Ramos (cell line): ENCODE data around the gene PM20D1.
"Not testable (repeated sequence)": the region's sequence is repeated elsewhere in the genome, so short reads cannot be mapped to it uniquely, and the experiment has no call there.

Experiments
- in situ Hi-C: fragments of 300-500 bp; cut with MboI; formaldehyde crosslinking; loops from one replicate; pipeline ENCODE4 v1.14.3; 2022; ENCODE audit warnings: low sequenced_read_pairs; ENCODE audit not compliant: unreplicated experiment

Gene PM20D1

DNA sequence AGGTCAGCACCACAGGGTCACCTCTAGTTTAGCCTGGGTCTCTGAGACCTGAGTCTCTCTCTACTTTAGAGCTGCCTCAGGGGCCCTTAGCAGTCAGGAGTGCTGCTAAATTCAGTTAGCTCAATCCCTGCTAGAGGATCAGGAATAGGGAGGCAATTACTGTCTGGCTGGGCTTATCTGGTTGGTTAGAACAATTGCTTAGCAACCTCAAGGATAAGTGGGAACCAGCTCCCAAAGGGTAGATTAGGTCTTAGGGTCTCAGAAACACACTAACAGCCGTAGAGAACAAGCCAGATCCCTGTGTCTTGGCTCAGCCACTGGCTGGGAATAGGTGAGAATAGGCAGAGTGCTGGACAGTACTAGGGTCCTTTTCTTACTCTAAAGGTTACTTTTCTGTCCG, 7.7 kb downstream of the PM20D1 start:
- in situ Hi-C loops = no loop called here

DNA sequence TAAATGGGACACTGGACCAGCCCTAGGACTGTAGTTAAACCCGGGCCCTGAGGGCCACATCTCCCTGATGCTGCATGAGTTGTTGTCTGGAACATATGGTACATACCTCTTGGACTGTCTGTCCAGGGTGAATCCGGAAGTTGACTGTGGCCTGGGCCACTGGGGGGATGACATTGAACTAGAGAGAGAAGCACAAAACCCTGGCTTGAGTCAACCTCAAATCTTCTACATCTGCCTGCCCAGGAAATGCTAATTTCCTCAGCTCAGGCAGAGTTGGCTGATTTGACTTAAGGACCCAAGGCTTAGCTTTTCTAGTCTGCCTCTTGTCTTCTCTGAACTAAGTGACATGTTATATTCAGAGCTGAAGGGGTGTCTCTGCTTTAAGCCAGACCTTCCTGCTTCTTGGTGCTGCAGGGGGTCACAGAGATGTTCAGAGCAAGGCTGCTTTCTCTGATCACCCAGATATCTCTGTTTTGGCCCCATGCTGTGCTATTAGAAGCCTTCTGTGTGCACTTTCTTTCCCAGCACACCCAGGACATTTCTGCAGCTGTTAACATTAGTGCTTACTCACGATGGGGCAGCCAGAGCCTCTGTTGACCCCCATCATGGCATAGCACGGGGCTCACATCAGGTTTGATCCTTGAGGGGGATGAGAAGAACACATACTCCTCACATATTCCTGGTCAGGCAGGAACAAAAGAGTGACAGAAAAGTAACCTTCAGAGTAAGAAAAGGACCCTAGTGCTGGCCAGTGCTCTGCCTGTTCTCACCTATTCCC, 9.6 kb downstream of the PM20D1 start:
- in situ Hi-C loops = no loop called here

DNA sequence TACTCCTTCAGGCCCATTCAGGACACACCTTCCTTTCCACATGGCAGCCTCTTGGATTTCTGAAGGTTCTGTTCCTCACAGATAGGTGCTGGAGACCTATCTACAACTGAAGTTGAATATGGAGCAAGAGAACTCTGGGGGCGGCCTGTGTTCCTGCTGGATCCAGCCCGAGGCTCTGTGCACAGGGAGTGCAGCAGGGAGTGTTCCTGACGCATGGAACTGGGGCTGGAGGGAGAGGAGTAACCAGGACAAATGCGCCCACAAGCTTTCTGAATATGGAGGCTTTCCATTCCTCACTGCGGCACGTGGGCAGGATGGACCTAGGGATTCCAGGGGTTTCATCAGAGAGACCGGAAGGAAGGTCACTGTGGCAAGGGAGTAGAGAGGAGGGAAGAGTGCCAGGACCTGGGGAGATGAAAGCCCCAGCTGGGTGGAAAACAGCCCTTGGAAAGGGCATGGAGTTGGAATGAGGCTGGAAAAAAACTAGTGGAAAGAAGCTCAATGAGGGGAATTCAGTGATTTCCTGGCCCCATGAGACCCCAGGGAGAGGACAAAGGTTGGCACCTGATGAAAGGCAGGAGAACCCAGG, 12.5 kb downstream of the PM20D1 start:
- in situ Hi-C loops = no loop called here

DNA sequence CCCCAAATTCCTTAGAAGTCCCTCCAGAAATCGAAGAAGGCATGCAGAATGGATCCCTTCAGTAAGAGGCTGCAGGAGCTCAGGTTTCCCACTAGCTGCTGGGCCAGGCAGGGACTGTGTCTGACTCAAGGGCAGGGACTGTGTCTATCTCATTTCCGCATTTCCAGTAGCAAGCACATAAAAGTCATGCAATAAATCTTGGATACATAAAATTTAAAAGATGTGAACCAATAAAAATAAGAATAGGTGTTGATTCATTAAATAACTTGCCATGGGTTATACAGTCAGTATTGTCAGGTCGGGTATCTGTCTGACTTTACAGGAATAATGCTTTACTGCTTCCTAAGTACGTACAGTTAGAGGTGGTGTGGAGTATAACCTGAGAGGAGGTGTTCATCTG, 15.2 kb downstream of the PM20D1 start:
- in situ Hi-C loops = no loop called here

DNA sequence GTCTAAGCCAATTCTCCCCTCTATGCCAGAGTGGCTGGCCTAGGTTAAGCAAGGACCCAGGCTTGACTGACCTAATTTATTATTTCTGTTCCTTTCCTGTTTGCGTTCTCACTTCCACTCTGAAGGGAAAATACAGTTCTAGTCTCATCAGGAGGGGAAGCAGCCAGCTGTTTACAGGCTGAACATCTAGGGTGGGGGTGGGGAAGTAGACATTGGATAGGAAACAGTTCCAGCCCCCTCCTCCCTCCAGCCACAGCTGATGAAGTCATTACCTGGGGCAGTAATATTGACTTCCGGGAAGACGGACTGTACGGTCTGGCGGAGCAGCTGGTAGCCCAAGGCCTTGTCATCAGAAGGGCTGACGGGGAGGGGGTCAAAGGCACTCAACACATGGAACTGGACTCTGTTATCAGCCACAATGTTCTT, 17.6 kb downstream of the PM20D1 start:
- in situ Hi-C loops = no loop called here

DNA sequence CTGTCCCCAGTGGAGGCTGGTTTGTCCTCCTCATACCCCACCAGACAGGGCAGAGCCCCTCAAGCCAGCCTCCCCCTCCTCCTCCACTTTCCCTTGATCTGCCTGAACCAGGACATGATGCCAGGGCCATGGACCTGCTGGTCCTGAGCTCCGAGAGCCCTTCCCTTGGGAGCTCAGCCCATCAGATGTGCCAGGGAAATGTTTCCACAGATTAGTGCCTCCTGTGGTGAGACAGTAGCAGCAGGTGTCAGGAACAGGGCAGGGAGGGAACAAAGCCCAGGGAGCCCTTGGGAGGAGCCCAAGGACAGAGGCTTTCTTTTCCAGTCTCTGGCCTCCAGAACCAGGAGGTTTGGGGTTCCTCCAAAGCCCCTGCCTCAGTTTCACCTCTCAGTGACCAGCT, 22.3 kb downstream of the PM20D1 start:
- in situ Hi-C loops = no loop called here

DNA sequence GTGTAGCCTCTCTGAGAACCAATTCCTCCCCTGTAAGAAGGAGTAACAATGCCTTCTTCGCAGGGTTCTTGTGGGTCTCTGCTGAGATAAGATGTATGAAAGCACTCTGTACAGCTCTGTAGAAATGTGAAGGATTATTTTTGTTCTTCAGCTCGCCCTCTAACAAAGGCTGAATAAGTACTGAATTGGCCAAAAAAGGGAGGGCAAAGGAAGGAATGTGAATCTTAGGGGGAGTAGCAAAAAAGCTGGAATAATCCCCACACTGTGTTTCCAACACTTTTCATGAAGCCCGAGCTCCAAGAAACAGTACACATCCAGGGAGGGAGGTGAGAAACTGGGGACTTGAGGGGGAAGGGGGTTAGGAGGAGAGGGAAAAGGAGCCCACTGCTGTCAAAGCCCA, 22.9 kb downstream of the PM20D1 start:
- in situ Hi-C loops = no loop called here

DNA sequence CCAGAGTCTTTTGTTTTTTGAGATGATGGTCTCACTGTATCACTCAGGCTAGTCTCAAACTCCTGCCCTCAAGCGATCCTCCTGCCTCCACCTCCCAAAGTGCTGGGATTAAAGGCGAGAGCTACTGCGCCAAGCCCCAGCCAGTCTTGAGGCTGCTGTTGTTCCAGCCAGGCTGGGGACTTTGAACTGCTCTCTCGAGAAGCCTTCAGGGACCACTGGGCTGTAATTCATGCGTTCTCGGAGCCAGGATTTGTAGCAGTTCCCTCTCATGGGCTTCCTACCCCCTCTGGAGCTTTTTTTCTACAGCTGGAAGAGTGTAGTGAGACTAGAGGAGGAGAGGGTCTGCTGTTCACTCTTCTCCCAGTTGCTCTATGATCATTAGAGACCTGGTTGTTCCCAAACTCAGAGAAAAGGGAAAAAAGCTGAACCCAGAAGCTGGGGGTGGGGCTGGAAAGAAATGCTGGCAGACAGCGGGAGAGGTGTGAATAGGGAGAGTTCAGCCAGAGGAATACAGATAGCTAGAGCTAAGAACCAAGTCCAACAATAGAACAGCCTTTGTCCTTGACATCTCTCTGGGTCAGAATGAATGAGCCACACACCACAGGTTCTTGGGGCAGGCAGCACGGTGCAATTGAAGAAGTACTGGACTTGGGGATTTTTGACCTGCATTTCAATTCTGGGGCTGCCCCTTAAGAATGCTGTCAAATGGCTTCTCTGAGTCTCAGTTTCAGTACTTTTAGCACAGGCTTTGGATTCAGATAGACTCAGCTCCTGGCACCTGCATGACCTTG, 23.7 kb downstream of the PM20D1 start:
- in situ Hi-C loops = no loop called here

DNA sequence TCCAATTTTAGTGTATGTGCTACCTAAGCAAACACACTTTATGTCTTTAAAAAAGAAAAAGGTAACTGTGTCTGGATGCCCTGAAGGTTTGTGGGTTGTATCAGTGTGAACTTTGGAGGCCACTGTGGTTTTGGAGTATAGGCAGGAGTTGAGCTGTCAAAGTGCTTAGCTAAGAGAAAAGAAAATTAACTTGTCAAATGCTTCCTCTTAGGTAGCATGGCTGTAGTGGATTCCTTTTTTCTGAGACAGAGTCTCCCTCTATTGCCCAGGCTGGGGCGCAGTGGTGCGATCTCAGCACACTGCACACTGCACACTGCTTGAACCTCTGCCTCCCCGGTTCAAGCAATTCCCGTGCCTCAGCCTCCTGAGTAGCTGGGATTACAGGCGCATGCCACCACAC, 25.8 kb downstream of the PM20D1 start:
- in situ Hi-C loops = no loop called here

DNA sequence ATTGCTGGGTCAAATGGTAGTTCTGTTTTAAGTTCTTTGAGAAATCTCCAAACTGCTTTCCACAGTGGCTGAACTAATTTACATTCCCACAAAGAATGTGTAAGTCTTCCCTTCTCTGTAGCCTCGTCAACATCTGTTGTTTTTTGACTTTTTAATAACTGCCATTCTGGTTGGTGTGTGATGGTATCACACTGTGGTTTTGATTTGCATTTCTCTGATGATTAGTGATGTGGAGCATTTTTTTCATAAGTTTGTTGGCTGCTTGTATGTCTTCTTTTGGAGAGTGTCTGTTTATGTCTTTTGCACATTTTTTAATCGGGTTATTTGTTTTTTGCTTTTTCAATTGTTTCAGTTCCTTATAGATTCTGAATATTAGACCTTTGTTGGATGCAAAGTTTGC, 26.7 kb downstream of the PM20D1 start:
- in situ Hi-C loops = not testable (repeated sequence)

DNA sequence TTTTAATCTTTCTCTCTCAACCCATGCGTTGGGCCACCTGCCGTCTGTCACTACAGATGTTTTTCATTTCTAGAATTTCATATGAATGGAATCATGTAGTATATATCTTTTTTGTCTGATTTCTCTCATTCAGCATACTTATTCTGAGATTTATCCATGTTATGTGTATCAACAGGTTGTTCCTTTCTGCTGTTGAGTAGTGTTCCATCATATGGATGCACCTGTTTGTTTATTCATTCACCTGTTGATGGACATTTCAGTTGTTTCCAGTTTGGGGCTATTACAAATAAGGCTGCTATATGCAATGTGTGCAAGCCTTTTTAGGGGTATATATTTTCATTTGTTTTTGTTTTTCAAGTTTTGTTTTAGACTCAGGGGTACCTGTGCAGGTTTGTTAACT, 27.5 kb downstream of the PM20D1 start:
- in situ Hi-C loops = no loop called here

DNA sequence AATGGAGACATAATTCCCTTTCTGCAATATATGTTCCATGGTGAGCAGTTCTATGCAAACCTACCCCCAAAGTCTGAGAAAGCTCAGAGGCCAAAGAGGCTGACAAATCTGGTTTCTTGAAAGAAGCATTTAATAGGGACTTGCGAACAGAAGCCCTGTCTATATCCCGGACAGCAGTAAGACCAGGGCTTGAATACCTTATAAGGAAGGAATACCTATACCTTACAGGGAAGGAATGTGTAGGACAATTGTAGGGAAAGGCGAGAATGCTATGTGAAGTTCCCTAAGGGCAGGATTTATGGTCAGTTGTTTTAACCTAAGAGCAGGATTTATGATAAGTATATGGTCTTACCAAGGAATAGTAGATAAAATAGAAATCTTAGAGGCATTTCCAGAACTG, 31.9 kb downstream of the PM20D1 start:
- in situ Hi-C loops = no loop called here

DNA sequence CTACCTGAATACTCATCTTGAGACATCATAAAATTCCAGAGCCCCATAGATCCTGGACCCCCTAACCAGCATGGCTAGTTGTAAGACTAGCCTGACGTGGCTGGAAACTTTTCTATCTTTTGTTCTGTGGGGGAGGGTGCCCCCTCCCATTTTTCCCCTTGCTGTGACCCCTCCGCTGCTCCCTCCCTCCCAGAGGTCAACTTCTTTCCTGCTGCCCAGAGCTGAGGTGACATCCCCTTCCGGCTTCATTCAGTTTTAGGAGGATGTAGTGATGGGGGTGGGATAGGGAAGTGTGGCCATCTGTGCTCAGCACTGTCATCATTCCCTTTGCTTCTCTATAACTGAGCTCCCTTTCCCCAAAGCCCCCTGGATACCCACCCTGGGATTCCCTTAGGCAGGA, 32.6 kb downstream of the PM20D1 start:
- in situ Hi-C loops = no loop called here

DNA sequence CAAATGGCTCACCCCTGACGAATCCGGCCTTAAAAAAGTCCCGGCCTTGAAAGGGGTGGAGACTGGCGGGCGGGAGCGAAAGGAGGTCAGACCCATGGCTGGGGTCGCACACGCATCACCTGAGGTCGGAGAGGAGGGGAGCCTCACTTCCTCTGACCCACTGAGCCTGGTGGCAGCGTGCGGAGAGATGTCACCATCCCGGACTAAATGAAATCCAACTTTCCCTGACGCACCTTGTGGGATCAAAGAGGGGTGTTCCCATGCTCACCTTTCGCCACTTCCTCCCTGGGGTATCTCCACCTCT, 36.2 kb downstream of the PM20D1 start:
- in situ Hi-C loops = no loop called here

DNA sequence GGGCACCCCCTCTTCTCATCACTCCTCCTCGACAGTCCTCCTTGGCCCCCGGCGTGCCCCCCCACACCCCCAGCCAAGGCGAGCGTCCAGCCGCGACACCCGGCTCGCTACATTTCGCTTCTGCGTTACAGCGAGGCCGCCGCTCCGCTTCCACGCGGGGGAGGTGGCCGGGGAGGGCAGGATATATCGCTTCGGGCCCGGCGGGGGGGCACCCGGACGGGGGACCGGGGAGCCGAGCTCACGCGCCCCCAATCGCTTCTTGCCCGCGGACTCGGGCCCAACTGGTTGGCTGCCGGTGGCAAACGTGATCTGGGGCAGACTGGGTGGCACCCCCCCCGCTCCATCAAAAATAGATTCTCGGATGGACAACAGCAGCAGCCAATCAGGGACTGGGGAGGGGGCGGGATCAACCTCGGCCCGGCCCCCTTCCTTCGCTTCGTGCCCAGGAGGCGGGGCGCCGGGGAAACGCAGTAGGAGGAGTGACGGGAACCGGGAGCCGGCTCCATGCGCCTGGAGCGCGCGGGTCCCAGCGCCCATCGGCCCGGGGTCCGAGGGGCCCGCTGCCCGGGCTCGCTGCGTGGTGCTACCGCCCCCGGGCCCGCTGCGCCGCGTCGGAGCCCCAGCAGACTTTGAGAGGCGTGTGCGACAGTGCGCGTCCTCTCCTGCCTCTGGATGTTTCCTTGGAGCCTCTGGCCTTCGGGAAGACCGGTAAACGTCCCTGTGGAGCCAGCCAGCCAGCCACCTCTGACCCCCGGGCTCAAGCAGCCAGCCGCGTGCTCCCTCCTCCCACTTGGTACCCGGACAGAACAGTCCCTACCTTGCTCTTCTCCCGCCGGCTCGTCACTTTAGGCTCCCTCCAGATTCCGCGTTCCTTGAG, 36.8 kb downstream of the PM20D1 start, which contains the start of gene SLC41A1:
SLC41A1 (minus strand) TSS at position 321 of the 877 bp plus-strand sequence. CDS start 2,757 bp downstream, outside the sequence.
- in situ Hi-C loops = no loop called here

DNA sequence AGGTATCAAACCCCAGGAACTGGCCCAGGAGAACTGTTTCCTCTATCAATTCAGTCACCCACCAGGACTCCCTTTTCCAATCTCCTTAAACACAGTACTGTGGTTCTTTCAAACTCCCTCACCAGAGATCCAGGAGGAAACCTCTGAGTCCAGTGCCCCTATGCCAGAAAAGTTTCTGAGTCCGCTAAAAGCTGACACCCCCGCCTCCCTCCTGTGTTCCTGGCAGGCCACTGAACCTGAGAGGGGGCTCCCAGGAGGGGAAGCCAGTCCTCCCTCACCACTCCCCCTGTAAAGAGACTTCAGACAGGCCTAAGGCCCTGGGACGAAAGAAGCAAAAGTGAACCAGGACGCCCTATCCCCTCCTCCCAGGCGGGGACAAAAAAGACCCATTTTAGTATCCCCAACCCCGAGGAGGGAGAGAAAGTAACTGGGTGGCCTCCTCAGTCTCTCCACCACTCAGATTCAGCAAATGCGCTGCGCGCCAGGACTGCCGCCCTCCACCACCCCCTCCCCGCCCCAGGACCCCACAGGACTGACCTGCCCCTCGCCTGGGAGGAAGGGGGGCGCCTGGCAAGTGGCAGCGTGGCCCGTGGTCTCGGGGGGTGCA, 37.6 kb downstream of the PM20D1 start:
- in situ Hi-C loops = no loop called here

DNA sequence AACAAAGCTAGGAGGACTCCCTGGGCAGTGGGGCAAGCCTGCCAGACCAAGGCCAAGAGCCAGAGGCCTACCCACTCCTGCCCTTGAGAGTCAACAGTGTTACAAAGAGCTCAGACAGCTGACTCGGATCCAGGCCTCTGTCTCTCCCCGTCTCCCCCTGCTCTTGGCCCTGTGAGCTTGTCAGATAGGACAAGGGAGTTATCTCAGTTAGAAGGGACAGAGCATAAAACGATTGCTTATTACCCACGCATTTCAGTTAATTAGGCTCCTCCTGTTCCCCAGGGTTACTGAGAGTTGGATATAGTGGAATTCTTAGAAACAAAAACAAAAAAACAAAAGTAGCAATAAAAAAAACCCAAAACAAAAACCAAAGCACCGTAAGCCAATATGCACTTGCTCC, 38.3 kb downstream of the PM20D1 start:
- in situ Hi-C loops = no loop called here

DNA sequence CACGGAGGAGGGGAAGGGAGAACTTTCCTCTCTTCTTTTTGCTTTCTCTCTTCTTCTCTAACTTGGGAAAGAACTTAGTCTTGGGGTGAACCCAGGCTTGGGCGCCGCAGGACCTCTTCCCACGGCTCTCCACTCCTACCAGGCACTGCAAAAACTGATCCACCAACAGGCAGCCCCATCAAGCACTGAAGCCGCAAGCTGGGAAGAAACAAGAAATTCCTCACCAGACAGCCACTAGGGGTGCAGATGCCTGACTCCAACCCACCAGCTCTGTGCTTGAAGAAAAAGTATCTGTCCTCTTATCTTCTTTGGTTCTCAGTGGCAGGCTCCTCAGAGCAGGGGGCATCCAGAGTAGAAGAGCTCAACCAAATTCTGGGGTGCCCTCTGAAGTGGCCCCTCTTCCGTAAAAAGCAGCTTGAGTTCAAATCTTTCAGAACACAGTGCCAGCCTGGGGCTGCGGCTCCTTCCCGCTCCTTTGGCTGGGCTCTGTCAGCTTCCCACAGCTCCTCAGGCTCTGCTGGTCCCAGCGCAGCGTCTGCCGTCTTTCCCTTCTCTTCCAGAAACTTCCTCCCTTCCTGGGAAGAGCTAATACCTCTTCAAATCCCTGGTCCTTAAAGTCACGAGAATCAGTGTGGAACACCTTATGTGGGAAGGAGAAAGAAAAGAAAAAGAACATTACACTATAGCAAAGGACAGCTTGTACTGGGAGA, 39.3 kb downstream of the PM20D1 start:
- in situ Hi-C loops = no loop called here

DNA sequence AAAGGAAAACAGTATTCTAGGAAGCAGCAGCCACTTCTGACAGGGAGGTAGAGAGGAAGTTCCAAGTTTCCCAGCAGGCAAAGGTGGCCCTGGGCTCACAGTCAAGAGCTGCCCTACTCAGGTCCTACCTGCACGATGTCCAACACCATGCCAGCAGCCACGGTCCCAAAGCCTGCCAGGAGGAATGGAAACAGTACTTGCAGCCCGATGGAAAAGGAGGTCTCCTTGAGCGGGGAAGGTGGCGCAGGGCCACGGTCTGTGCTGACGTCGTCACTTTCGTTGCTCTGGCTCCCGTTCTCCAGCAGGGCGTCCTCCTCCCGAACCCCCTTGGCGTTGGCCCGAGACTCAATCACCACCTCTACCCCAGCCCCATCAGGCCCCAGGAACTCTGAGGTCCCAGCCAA, 40.0 kb downstream of the PM20D1 start:
- in situ Hi-C loops = no loop called here
